ENCODE data around the gene HLF. TPM values are rescaled to one million over a fixed set of nuclear protein-coding genes. Genes with fewer than 3 reads are reported as not detected.

Gene HLF
- total RNA-seq, 1 experiment from 2014 or later, result 3.2 TPM

- BruUV-seq (replicated peaks), result no TSS peak
- no peak for TF ChIP-seq EZH2 (IDR thresholded peaks at IDR 0.05; ENCODE audit: borderline replicate concordance, low read depth, low read length, poor library complexity, severe bottlenecking)
- TF ChIP-seq CTCF (conservative IDR thresholded peaks at IDR 0.05; ENCODE audit: low read depth, low read length), result no peak
- Histone ChIP-seq H3K4me3 (ENCODE audit: low read depth, low read length, poor library complexity, severe bottlenecking) (no peak overlapping the region), H3K9me3 (ENCODE audit: low read depth, low read length, poor library complexity, severe bottlenecking) (no peaks in the 10 kb centered on the region), H3K4me1 (ENCODE audit: insufficient read depth, low read length, poor library complexity, severe bottlenecking) (no peaks in the 10 kb centered on the region), H3K27ac (ENCODE audit: low read depth, low read length, poor library complexity, severe bottlenecking) (no peak overlapping the region), H3K27me3 (replicated peaks; ENCODE audit: insufficient read depth, low read depth, low read length, poor library complexity) (no peaks in the 10 kb centered on the region), H3K36me3 (ENCODE audit: insufficient read depth, low read length, poor library complexity, severe bottlenecking) (no peaks in the 10 kb centered on the region)
- CTCF ChIA-PET, result no interaction called here
- intact Hi-C loops (cut with micrococcal nuclease; ENCODE audit: unreplicated experiment), result no loop called here
- POLR2A ChIA-PET (ENCODE audit: low non-redundant PET), result no interaction called here
- no peak for DNase-seq (ENCODE audit: low spot score)
Measured at GRCh38 chr17:55316499-55316898, 51.7 kb downstream of the HLF start.

GRCh38 chr17:55317284-55317683 lies 52.5 kb downstream of the HLF start:
- no peaks in the 10 kb centered on the region for H3K36me3 ChIP-seq (ENCODE audit: insufficient read depth, low read length, poor library complexity, severe bottlenecking)
- H3K4me1 ChIP-seq (ENCODE audit: insufficient read depth, low read length, poor library complexity, severe bottlenecking), result no peaks in the 10 kb centered on the region
- no TSS peak for BruUV-seq (replicated peaks)
- no peak for TF ChIP-seq CTCF (conservative IDR thresholded peaks at IDR 0.05; ENCODE audit: low read depth, low read length)
- TF ChIP-seq EZH2 (IDR thresholded peaks at IDR 0.05; ENCODE audit: borderline replicate concordance, low read depth, low read length, poor library complexity, severe bottlenecking), result no peak
- CTCF ChIA-PET, result no interaction called here
- H3K27me3 ChIP-seq (replicated peaks; ENCODE audit: insufficient read depth, low read depth, low read length, poor library complexity), result no peaks in the 10 kb centered on the region
- no peak overlapping the region for H3K27ac ChIP-seq (ENCODE audit: low read depth, low read length, poor library complexity, severe bottlenecking)
- no peak for DNase-seq (ENCODE audit: low spot score)
- intact Hi-C loops (cut with micrococcal nuclease; ENCODE audit: unreplicated experiment), result no loop called here
- POLR2A ChIA-PET (ENCODE audit: low non-redundant PET), result no interaction called here
- H3K9me3 ChIP-seq (ENCODE audit: low read depth, low read length, poor library complexity, severe bottlenecking), result no peaks in the 10 kb centered on the region
- no peak overlapping the region for H3K4me3 ChIP-seq (ENCODE audit: low read depth, low read length, poor library complexity, severe bottlenecking)

DNA sequence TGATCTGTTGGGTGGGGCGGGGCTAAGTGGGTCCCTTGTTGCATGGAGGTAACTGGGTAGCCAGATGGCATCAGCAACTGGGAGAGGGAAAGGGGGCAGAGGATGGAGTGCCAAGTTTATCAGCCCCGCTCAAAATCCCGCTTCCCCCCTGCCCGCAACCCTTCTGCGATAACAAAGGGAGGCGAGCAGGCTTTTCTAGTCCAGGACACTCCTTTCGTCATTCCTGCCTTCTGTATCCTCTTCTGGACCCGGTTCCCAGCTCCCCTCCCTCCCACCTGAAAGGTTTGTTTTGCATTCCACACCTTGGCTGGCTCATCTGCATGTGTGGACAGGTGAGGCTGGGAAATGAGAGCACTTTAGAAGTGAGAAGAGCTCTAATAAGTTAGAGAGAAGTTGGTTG lies 53.3 kb downstream of the HLF start:
- Histone ChIP-seq H3K4me3 (ENCODE audit: low read depth, low read length, poor library complexity, severe bottlenecking) (no peak overlapping the region), H3K4me1 (ENCODE audit: insufficient read depth, low read length, poor library complexity, severe bottlenecking) (peaks cover 4% of the 10 kb centered on the region), H3K36me3 (ENCODE audit: insufficient read depth, low read length, poor library complexity, severe bottlenecking) (no peaks in the 10 kb centered on the region), H3K27me3 (replicated peaks; ENCODE audit: insufficient read depth, low read depth, low read length, poor library complexity) (no peaks in the 10 kb centered on the region), H3K27ac (ENCODE audit: low read depth, low read length, poor library complexity, severe bottlenecking) (no peak overlapping the region), H3K9me3 (ENCODE audit: low read depth, low read length, poor library complexity, severe bottlenecking) (no peaks in the 10 kb centered on the region)
- intact Hi-C loops (cut with micrococcal nuclease; ENCODE audit: unreplicated experiment), result no loop called here
- ChIA-PET POLR2A (ENCODE audit: low non-redundant PET) (no interaction called here), CTCF (no interaction called here)
- no TSS peak for BruUV-seq (replicated peaks)
- TF ChIP-seq CTCF (conservative IDR thresholded peaks at IDR 0.05; ENCODE audit: low read depth, low read length) (no peak), EZH2 (IDR thresholded peaks at IDR 0.05; ENCODE audit: borderline replicate concordance, low read depth, low read length, poor library complexity, severe bottlenecking) (no peak)
- DNase-seq (ENCODE audit: low spot score), result no peak

All from A673 (cell line).